GM23338 (cell line): Measurements from ENCODE around the gene PGLYRP4. TPM values are rescaled to one million over a fixed set of nuclear protein-coding genes. Genes with fewer than 3 reads are reported as not detected.

Experiments
- ATAC-seq: fragments of 200-7000 bp; cut with Tn5 transposase; 3 replicates; pipeline ENCODE4 v1.9.1; 2020
- DNase-seq: peaks from one replicate; pipeline ENCODE4 v3.0.0-alpha.2; 2015; ENCODE audit warnings: low spot score
- H2AFZ ChIP-seq: fragments of 200-600 bp; sonication (generic); 2 replicates; pipeline ENCODE4 v1.8.0; 2016; ENCODE audit warnings: antibody characterized with exemption, mild to moderate bottlenecking, moderate library complexity
- H3F3A ChIP-seq: fragments of 200-600 bp; sonication (generic); replicated peaks from 2 replicates; pipeline ENCODE4 v1.8.0; 2017; ENCODE audit warnings: antibody characterized with exemption, mixed run types, low read depth
- H3K27ac ChIP-seq: fragments of 200-600 bp; sonication (generic); 2 replicates; pipeline ENCODE4 v1.6.1; 2016; ENCODE audit warnings: low read depth
- H3K27me3 ChIP-seq: fragments of 200-600 bp; sonication (generic); 2 replicates; pipeline ENCODE4 v1.8.0; 2016; ENCODE audit warnings: mild to moderate bottlenecking, mixed run types, moderate library complexity; ENCODE audit not compliant: insufficient read depth
- H3K36me3 ChIP-seq: fragments of 200-600 bp; sonication (generic); 2 replicates; pipeline ENCODE4 v1.8.0; 2016; ENCODE audit warnings: mild to moderate bottlenecking; ENCODE audit not compliant: insufficient read depth
- H3K4me1 ChIP-seq: fragments of 200-600 bp; sonication (generic); 2 replicates; pipeline ENCODE4 v1.8.0; 2016; ENCODE audit warnings: mild to moderate bottlenecking, moderate library complexity; ENCODE audit not compliant: insufficient read depth
- H3K4me2 ChIP-seq: fragments of 200-600 bp; sonication (generic); 2 replicates; pipeline ENCODE4 v1.7.1; 2017; ENCODE audit warnings: mixed run types
- H3K4me3 ChIP-seq: fragments of 200-600 bp; sonication (generic); 2 replicates; pipeline ENCODE4 v1.6.1; 2016; ENCODE audit warnings: mixed run types
- H3K79me2 ChIP-seq: fragments of 200-600 bp; sonication (generic); replicated peaks from 2 replicates; pipeline ENCODE4 v1.8.0; 2017; ENCODE audit warnings: mild to moderate bottlenecking; ENCODE audit not compliant: insufficient read depth
- H3K9me2 ChIP-seq: fragments of 200-600 bp; sonication (generic); 2 replicates; pipeline ENCODE4 v1.8.0; 2017; ENCODE audit not compliant: insufficient read depth
- H4K20me1 ChIP-seq: fragments of 200-600 bp; sonication (generic); replicated peaks from 2 replicates; pipeline ENCODE4 v1.8.0; 2017; ENCODE audit warnings: mild to moderate bottlenecking; ENCODE audit not compliant: insufficient read depth
- H3K27ac Mint-ChIP-seq: 2 replicates; pipeline ENCODE4 v1.8.0; 2020; ENCODE audit warnings: inconsistent platforms, mild to moderate bottlenecking, moderate library complexity, mixed read lengths
- H3K27me3 Mint-ChIP-seq: 3 replicates; pipeline ENCODE4 v1.8.0; 2022; ENCODE audit warnings: low read depth, mild to moderate bottlenecking, moderate library complexity, mixed read lengths, inconsistent platforms; ENCODE audit not compliant: insufficient read depth, poor library complexity
- H3K36me3 Mint-ChIP-seq: 3 replicates; pipeline ENCODE4 v1.8.0; 2021; ENCODE audit warnings: low read depth, mild to moderate bottlenecking, inconsistent platforms, moderate library complexity, mixed read lengths
- H3K4me1 Mint-ChIP-seq: 3 replicates; pipeline ENCODE4 v1.8.0; 2020; ENCODE audit warnings: mild to moderate bottlenecking, inconsistent platforms, mixed read lengths
- H3K4me3 Mint-ChIP-seq: 3 replicates; pipeline ENCODE4 v1.8.0; 2021; ENCODE audit warnings: moderate library complexity, mild to moderate bottlenecking, inconsistent platforms, mixed read lengths
- H3K9me3 Mint-ChIP-seq: 3 replicates; pipeline ENCODE4 v1.8.0; 2020; ENCODE audit warnings: moderate library complexity, mild to moderate bottlenecking, inconsistent platforms, mixed read lengths
- CTCF ChIP-seq, 2 experiments: fragments of 200-600 bp in 1 of 2; sonication (generic) in 1 of 2; conservative IDR thresholded peaks; 2 replicates each; pipeline versions ENCODE4 v1.5.1 to v1.6.1; 2016 to 2017; ENCODE audit warnings: antibody characterized with exemption in 2 of 2, low read depth in 2 of 2, mild to moderate bottlenecking in 2 of 2, moderate library complexity in 1 of 2
- ETS1 ChIP-seq: IDR thresholded peaks from 2 replicates; pipeline ENCODE4 v1.6.1; 2016; ENCODE audit warnings: antibody characterized with exemption
- EZH2 ChIP-seq: fragments of 200-600 bp; sonication (generic); IDR thresholded peaks from one replicate; pipeline ENCODE4 v1.8.0; 2017; ENCODE audit warnings: antibody characterized with exemption, mild to moderate bottlenecking, low read depth; ENCODE audit not compliant: unreplicated experiment
- EZH2phosphoT487 ChIP-seq: fragments of 200-600 bp; sonication (generic); IDR thresholded peaks from one replicate; pipeline ENCODE4 v1.8.1; 2018; ENCODE audit warnings: antibody characterized with exemption; ENCODE audit not compliant: unreplicated experiment
- JUNB ChIP-seq: IDR thresholded peaks from one replicate; pipeline ENCODE4 v1.6.1; 2016; ENCODE audit warnings: antibody characterized with exemption; ENCODE audit not compliant: unreplicated experiment
- NANOG ChIP-seq: IDR thresholded peaks from 2 replicates; pipeline ENCODE4 v1.6.1; 2016; ENCODE audit warnings: antibody characterized with exemption, borderline replicate concordance
- POLR2AphosphoS5 ChIP-seq: IDR thresholded peaks from 2 replicates; pipeline ENCODE4 v1.6.1; 2016; ENCODE audit warnings: antibody characterized with exemption, low read depth
- REST ChIP-seq: IDR thresholded peaks from one replicate; pipeline ENCODE4 v1.6.1; 2018; ENCODE audit warnings: antibody characterized with exemption; ENCODE audit not compliant: unreplicated experiment
- ZNF114 ChIP-seq: fragments of 250-450 bp; sonication (Bioruptor Pico); IDR thresholded peaks from 2 replicates; pipeline ENCODE4 v1.5.0; 2020; ENCODE audit warnings: mild to moderate bottlenecking, moderate library complexity
- ZNF331 ChIP-seq: fragments of 250-450 bp; sonication (Bioruptor Pico); IDR thresholded peaks from 2 replicates; pipeline ENCODE4 v1.5.0; 2020; ENCODE audit warnings: low read depth, mild to moderate bottlenecking, moderate library complexity
- polyA plus RNA-seq: library from polyadenylated mRNA; unstranded; fragments of >200 nt; fragmentation: Nextera tagmentation; extraction: Ambion mirVana; gene quantifications from 2 replicates; pipeline ENCODE4 v1.2.1, GENCODE V29; 2016
- total RNA-seq: library from RNA; depleted of rRNA; stranded (reverse); fragments of >200 nt; shearing (Covaris generic); gene quantifications from 2 replicates; pipeline ENCODE4 v1.2.3, GENCODE V29; 2014

The PGLYRP4 gene
- total and polyA plus RNA-seq, 2 experiments from 2014 or later: not detected

GRCh38 chr1:153333902-153334301, 14.7 kb downstream of the PGLYRP4 start:
- Mint-ChIP-seq H3K36me3 (peaks cover 4% of the 10 kb centered on the region; the same call in 1 of the 3 replicates), H3K4me1 (no peaks in the 10 kb centered on the region), H3K27me3 (peaks cover 7% of the 10 kb centered on the region), H3K4me3 (no peak overlapping the region), H3K9me3 (peaks cover 22% of the 10 kb centered on the region), H3K27ac (no peak overlapping the region)
- Histone ChIP-seq H3K27me3 (no peaks in the 10 kb centered on the region), H3K79me2 (no peaks in the 10 kb centered on the region), H3K4me3 (no peak overlapping the region), H4K20me1 (no peaks in the 10 kb centered on the region), H2AFZ (no peak overlapping the region), H3K9me2 (peaks cover 10% of the 10 kb centered on the region; the same call in 1 of the 2 replicates), H3F3A (no peaks in the 10 kb centered on the region), H3K36me3 (no peaks in the 10 kb centered on the region), H3K27ac (no peak overlapping the region), H3K4me2 (no peak overlapping the region), H3K4me1 (no peaks in the 10 kb centered on the region)
- TF ChIP-seq EZH2 (no peak), CTCF (conservative IDR thresholded peaks at IDR 0.05; ENCODE audit: low read depth in 2 of 2) (no peak)
- no peak for DNase-seq
- no peak for ATAC-seq

- Mint-ChIP-seq H3K9me3 (peaks cover 69% of the 10 kb centered on the region), H3K4me3 (no peak overlapping the region), H3K27me3 (no peaks in the 10 kb centered on the region), H3K27ac (no peak overlapping the region), H3K4me1 (no peaks in the 10 kb centered on the region), H3K36me3 (peaks cover 4% of the 10 kb centered on the region; the same call in 2 of the 3 replicates)
- no peaks in the 10 kb centered on the region for H3K4me1 ChIP-seq
- H3K36me3 ChIP-seq: peaks cover 4% of the 10 kb centered on the region; the same call in 1 of the 2 replicates
- no peaks in the 10 kb centered on the region for H3K27me3 ChIP-seq
- DNase-seq (no peak), ATAC-seq (no peak)
- H3F3A ChIP-seq: no peaks in the 10 kb centered on the region
- H4K20me1 ChIP-seq: no peaks in the 10 kb centered on the region
- no peak overlapping the region for H2AFZ ChIP-seq
- no peaks in the 10 kb centered on the region for H3K79me2 ChIP-seq
- H3K27ac ChIP-seq: no peak overlapping the region
- H3K4me3 ChIP-seq: no peak overlapping the region
- H3K9me2 ChIP-seq: peaks cover 3% of the 10 kb centered on the region; the same call in 1 of the 2 replicates
- no peak overlapping the region for H3K4me2 ChIP-seq
- TF ChIP-seq JUNB (no peak), EZH2phosphoT487 (no peak), ETS1 (no peak), REST (no peak), NANOG (no peak), ZNF114 (CRISPR knock-in tag) (no peak), EZH2 (no peak), POLR2AphosphoS5 (no peak), ZNF331 (CRISPR knock-in tag) (no peak)
These were observed 23.7 kb downstream of the PGLYRP4 start for GRCh38 chr1:153324912-153325311.
